SK-N-SH (cell line): Measurements from ENCODE around the gene AP4S1. TPM values are rescaled to one million over a fixed set of nuclear protein-coding genes. Genes with fewer than 3 reads are reported as not detected.

Experiments
- CTCF ChIA-PET: fragments of 300-600, 350-600 bp; formaldehyde crosslinking; extraction: SDS; loops from one replicate; lab custom pipeline; 2021; lab: Yijun Ruan, JAX
- POLR2A ChIA-PET: fragments of 350-600 bp; sonication (Branson Sonifier 250); formaldehyde crosslinking; extraction: SDS; loops from one replicate; lab custom pipeline; 2020; ENCODE audit warnings: antibody characterized with exemption, inconsistent platforms; lab: Yijun Ruan, JAX
- DNase-seq: peaks from one replicate; pipeline ENCODE4 v3.0.0; 2012
- H2AFZ ChIP-seq: fragments of 200-600 bp; sonication (generic); 2 replicates; pipeline ENCODE4 v1.8.1; 2016; ENCODE audit warnings: antibody characterized with exemption, mild to moderate bottlenecking, low read depth
- H3F3A ChIP-seq: fragments of 200-600 bp; sonication (generic); replicated peaks from 2 replicates; pipeline ENCODE3; 2016; ENCODE audit warnings: antibody characterized with exemption, mild to moderate bottlenecking; ENCODE audit not compliant: insufficient read depth
- H3K27ac ChIP-seq, 2 experiments: fragments of 200-500 bp in 1 of 2; fragments of 200-600 bp in 1 of 2; sonication (Bioruptor generic) in 1 of 2; sonication (generic), shearing (Covaris generic) in 1 of 2; 2 replicates each; pipeline versions ENCODE4 v1.5.1 to v1.6.1; 2014 to 2016; ENCODE audit warnings: low read depth in 2 of 2, inconsistent platforms in 1 of 2, low read length in 1 of 2, mild to moderate bottlenecking in 1 of 2, mixed read lengths in 1 of 2
- H3K27me3 ChIP-seq: fragments of 200-600 bp; sonication (generic), shearing (Covaris generic); 2 replicates; pipeline ENCODE4 v1.6.1; 2016; ENCODE audit warnings: mixed run types; ENCODE audit not compliant: insufficient read depth
- H3K36me3 ChIP-seq, 2 experiments: fragments of 200-500 bp in 1 of 2; fragments of 200-600 bp in 1 of 2; sonication (Bioruptor generic) in 1 of 2; sonication (generic) in 1 of 2; replicated peaks in 1 of 2; 2 replicates each; pipeline versions ENCODE3 to v1.5.1; 2014 to 2016; ENCODE audit warnings: low read length in 1 of 2, mild to moderate bottlenecking in 1 of 2; ENCODE audit not compliant: insufficient read depth in 2 of 2, control insufficient read depth in 1 of 2
- H3K4me1 ChIP-seq, 2 experiments: fragments of 200-500 bp in 1 of 2; fragments of 200-600 bp in 1 of 2; sonication (Bioruptor generic) in 1 of 2; sonication (generic), shearing (Covaris generic) in 1 of 2; 2 replicates each; pipeline versions ENCODE4 v1.5.1 to v1.6.1; 2014 to 2016; ENCODE audit warnings: low read depth in 1 of 2, low read length in 1 of 2, mixed run types in 1 of 2; ENCODE audit not compliant: insufficient read depth in 2 of 2, control insufficient read depth in 1 of 2
- H3K4me2 ChIP-seq: fragments of 200-600 bp; sonication (generic), shearing (Covaris generic); 2 replicates; pipeline ENCODE4 v1.6.1; 2017; ENCODE audit warnings: mixed run types
- H3K4me3 ChIP-seq, 2 experiments: fragments of 200-500 bp in 1 of 2; fragments of 200-600 bp in 1 of 2; sonication (Bioruptor generic) in 1 of 2; sonication (generic), shearing (Covaris generic) in 1 of 2; 2 replicates each; pipeline versions ENCODE4 v1.5.1 to v1.8.1; 2014 to 2016; ENCODE audit warnings: low read depth in 2 of 2, inconsistent platforms in 1 of 2, low read length in 1 of 2, mild to moderate bottlenecking in 1 of 2, mixed read lengths in 1 of 2, moderate library complexity in 1 of 2
- H3K79me2 ChIP-seq: fragments of 200-600 bp; sonication (generic); 2 replicates; pipeline ENCODE4 v1.8.1; 2017; ENCODE audit warnings: mild to moderate bottlenecking; ENCODE audit not compliant: insufficient read depth
- H3K9ac ChIP-seq: fragments of 200-600 bp; sonication (generic); 2 replicates; pipeline ENCODE4 v1.6.1; 2017; ENCODE audit warnings: mixed run types
- H3K9me2 ChIP-seq: fragments of 200-600 bp; sonication (generic); 2 replicates; pipeline ENCODE4 v1.6.1; 2017; ENCODE audit warnings: mixed run types
- H3K9me3 ChIP-seq: fragments of 200-600 bp; sonication (generic); 2 replicates; pipeline ENCODE4 v1.6.1; 2017; ENCODE audit warnings: mixed run types, mild to moderate bottlenecking, moderate library complexity
- H4K20me1 ChIP-seq: fragments of 200-600 bp; sonication (generic); 2 replicates; pipeline ENCODE4 v1.6.1; 2017; ENCODE audit warnings: mild to moderate bottlenecking, mixed run types; ENCODE audit not compliant: insufficient read depth
- CTCF ChIP-seq: fragments of 200-600 bp; sonication (generic); IDR thresholded peaks from 2 replicates; pipeline ENCODE4 v1.6.1; 2017; ENCODE audit warnings: antibody characterized with exemption, mild to moderate bottlenecking, moderate library complexity
- ELF1 ChIP-seq: IDR thresholded peaks from 2 replicates; pipeline ENCODE4 v1.4.0; 2012
- EZH2phosphoT487 ChIP-seq: fragments of 200-600 bp; sonication (generic); IDR thresholded peaks from 2 replicates; pipeline ENCODE4 v1.6.1; 2017; ENCODE audit warnings: low read depth, mixed run types, mild to moderate bottlenecking, antibody characterized with exemption, moderate library complexity, borderline replicate concordance
- FOSL2 ChIP-seq: IDR thresholded peaks from 2 replicates; pipeline ENCODE4 v1.4.0; 2012; ENCODE audit warnings: low read depth, mild to moderate bottlenecking, moderate library complexity, borderline replicate concordance
- FOXJ3 ChIP-seq: sonication (generic); formaldehyde crosslinking; IDR thresholded peaks from 2 replicates; pipeline ENCODE4 v1.5.1; 2020; ENCODE audit warnings: mild to moderate bottlenecking, missing genetic modification reagents
- GABPA ChIP-seq: IDR thresholded peaks from 2 replicates; pipeline ENCODE4 v1.4.0; 2012; ENCODE audit warnings: low read depth, mild to moderate bottlenecking
- GATA2 ChIP-seq: sonication (generic); formaldehyde crosslinking; IDR thresholded peaks from 2 replicates; pipeline ENCODE4 v1.5.0; 2020; ENCODE audit warnings: mild to moderate bottlenecking, missing genetic modification reagents
- IRF3 ChIP-seq: fragments of 150-350 bp; IDR thresholded peaks from 2 replicates; pipeline ENCODE4 v1.6.1; 2016; ENCODE audit warnings: mild to moderate bottlenecking, low read depth, low read length
- JUND ChIP-seq: IDR thresholded peaks from 2 replicates; pipeline ENCODE4 v1.4.0; 2012
- MXI1 ChIP-seq: IDR thresholded peaks from 2 replicates; pipeline ENCODE4 v1.6.1; 2012; ENCODE audit warnings: mild to moderate bottlenecking, low read depth, low read length, improper control_type of control experiment
- NRF1 ChIP-seq: IDR thresholded peaks from 2 replicates; pipeline ENCODE4 v1.6.1; 2012; ENCODE audit warnings: low read depth, mild to moderate bottlenecking, low read length
- PBX3 ChIP-seq: IDR thresholded peaks from 2 replicates; pipeline ENCODE4; 2012
- POLR2AphosphoS5 ChIP-seq: IDR thresholded peaks from 2 replicates; pipeline ENCODE4 v1.6.1; 2012; ENCODE audit warnings: low read depth, low read length
- RFX5 ChIP-seq: IDR thresholded peaks from 2 replicates; pipeline ENCODE4 v1.6.1; 2012; ENCODE audit warnings: mild to moderate bottlenecking, improper control_type of control experiment, low read length
- TAF1 ChIP-seq: IDR thresholded peaks from 2 replicates; pipeline ENCODE4 v1.6.1; 2012; ENCODE audit warnings: low read depth, mild to moderate bottlenecking, low read length, moderate library complexity, borderline replicate concordance
- TCF12 ChIP-seq: IDR thresholded peaks from 2 replicates; pipeline ENCODE4 v1.4.0; 2012
- TEAD4 ChIP-seq: IDR thresholded peaks from 2 replicates; pipeline ENCODE4 v1.4.0; 2012; ENCODE audit warnings: mild to moderate bottlenecking, borderline replicate concordance; ENCODE audit not compliant: insufficient read depth
- USF1 ChIP-seq: IDR thresholded peaks from 2 replicates; pipeline ENCODE4 v1.4.0; 2012; ENCODE audit warnings: low read depth, borderline replicate concordance
- YY1 ChIP-seq: IDR thresholded peaks from 2 replicates; pipeline ENCODE4 v1.4.0; 2012; ENCODE audit warnings: low read depth, mild to moderate bottlenecking
- WGBS: methylation state at CpG from one replicate; pipeline ENCODE4 v1.1.6; 2017; ENCODE audit warnings: low lambda C conversion rate; 5-methylcytosine and 5-hydroxymethylcytosine counted together
- polyA plus RNA-seq, 3 experiments: library from polyadenylated mRNA; depleted of rRNA; stranded (reverse); fragments of >200 nt; gene quantifications; 2 replicates each; pipeline ENCODE4 v1.2.3, GENCODE V29; 2012

AP4S1 gene
- polyA plus RNA-seq, 1 of the 3 experiments (the other 2 are of a cell fraction) = 1.7 TPM

GRCh38 chr14:31137214-31137889 is 111.9 kb downstream of the AP4S1 start (continued):
- no peak for TF ChIP-seq GATA2 (CRISPR knock-in tag)

GRCh38 chr14:31138301-31138700 is 112.9 kb downstream of the AP4S1 start:
- Histone ChIP-seq H3K9me3 (no peaks in the 10 kb centered on the region), H2AFZ (no peak overlapping the region), H4K20me1 (no peaks in the 10 kb centered on the region), H3K36me3 (peaks cover 69 to 82% of the 10 kb centered on the region in 2 experiments), H3K79me2 (no peaks in the 10 kb centered on the region), H3K27ac (no peak overlapping the region), H3K27me3 (no peaks in the 10 kb centered on the region), H3K9me2 (no peaks in the 10 kb centered on the region), H3K9ac (no peak overlapping the region), H3K4me3 (no peak overlapping the region), H3K4me2 (no peak overlapping the region), H3K4me1 (no peaks in the 10 kb centered on the region), H3F3A (peaks cover 4% of the 10 kb centered on the region)
- POLR2A ChIA-PET = no interaction called here
- no peak for DNase-seq
- TF ChIP-seq TAF1 = no peak
- no peak for TF ChIP-seq USF1
- TF ChIP-seq FOXJ3 (CRISPR knock-in tag) = no peak
- TF ChIP-seq CTCF = no peak
- TF ChIP-seq ELF1 = no peak
- no peak for TF ChIP-seq MXI1
- no peak for TF ChIP-seq TCF12
- no peak for TF ChIP-seq GABPA
- TF ChIP-seq JUND = no peak
- TF ChIP-seq NRF1 = no peak
- TF ChIP-seq IRF3 = no peak
- TF ChIP-seq EZH2phosphoT487 = no peak
- no peak for TF ChIP-seq TEAD4
- TF ChIP-seq FOSL2 = no peak
- no peak for TF ChIP-seq POLR2AphosphoS5
- TF ChIP-seq PBX3 = no peak
- TF ChIP-seq YY1 = no peak
- no peak for TF ChIP-seq GATA2 (CRISPR knock-in tag)
- TF ChIP-seq RFX5 = no peak
- 94% methylated on average over 2 of the region's 2 CpGs for WGBS
- CTCF ChIA-PET = interaction anchor here (1.1 kb wide), 2 partner anchors 23 to 28 kb away, joined by 3 read pairs; no protein-coding TSS in a partner anchor
